Activated CD4-positive, alpha-beta T cell treated with anti-CD3 and anti-CD28 coated beads, Interleukin-10, Interleukin-2, amounts not matched to agents 100 ng/mL and 50 ng/mL, durations not matched to agents 16 hours and 8 hours (primary cell): ENCODE results near the gene UBE2E1.

ENCODE experiments used
- DNase-seq: peaks from one replicate; pipeline ENCODE4 v3.0.0-alpha.2; 2020

UBE2E1 gene

GRCh38 chr3:23920151-23920655, 114.4 kb downstream of the UBE2E1 start:
- no peak for DNase-seq

GRCh38 chr3:23921052-23921511, 115.3 kb downstream of the UBE2E1 start:
- no peak for DNase-seq

GRCh38 chr3:23923786-23924185, 118.0 kb downstream of the UBE2E1 start:
- DNase-seq = no peak

GRCh38 chr3:23926246-23926645, 120.5 kb downstream of the UBE2E1 start:
- DNase-seq = no peak

GRCh38 chr3:23926736-23927135, 121.0 kb downstream of the UBE2E1 start:
- DNase-seq = no peak

- no peak for DNase-seq
Observed at GRCh38 chr3:23928524-23928923, 122.8 kb downstream of the UBE2E1 start.

GRCh38 chr3:23931597-23931996, 125.8 kb downstream of the UBE2E1 start:
- no peak for DNase-seq

- DNase-seq = no peak
Observed at GRCh38 chr3:23932571-23932970, 126.8 kb downstream of the UBE2E1 start.

- no peak for DNase-seq
Observed at GRCh38 chr3:23934253-23934652, 128.5 kb downstream of the UBE2E1 start.

- DNase-seq = no peak
Observed at GRCh38 chr3:23937296-23937695, 131.5 kb downstream of the UBE2E1 start.

GRCh38 chr3:23938688-23939087, 132.9 kb downstream of the UBE2E1 start:
- DNase-seq = no peak

GRCh38 chr3:23940775-23941174, 135.0 kb downstream of the UBE2E1 start:
- no peak for DNase-seq
